LoVo (cell line): Measurements from ENCODE around the gene TTN.

Experiments used
- DNase-seq: peaks from one replicate; pipeline ENCODE4 v3.0.0-alpha.2; 2016; ENCODE audit warnings: low spot score

Gene TTN

DNA sequence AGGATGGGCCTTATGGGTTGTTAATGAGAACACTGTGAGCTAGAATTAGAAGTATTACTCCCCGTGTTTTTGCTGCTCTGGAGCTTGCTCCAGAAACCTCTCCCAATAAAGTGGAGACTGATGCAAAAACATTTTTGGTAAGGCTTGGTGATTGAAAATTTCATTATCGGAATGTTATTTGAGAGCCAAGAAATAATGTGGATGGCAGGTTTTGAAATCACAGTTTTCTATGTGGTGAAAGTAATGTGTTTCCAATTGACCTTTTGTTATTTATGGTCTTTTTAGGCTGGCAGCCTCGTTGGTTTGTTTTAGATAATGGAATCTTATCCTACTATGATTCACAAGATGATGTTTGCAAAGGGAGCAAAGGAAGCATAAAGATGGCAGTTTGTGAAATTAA is 321.9 kb downstream of the TTN start:
- no peak for DNase-seq

DNA sequence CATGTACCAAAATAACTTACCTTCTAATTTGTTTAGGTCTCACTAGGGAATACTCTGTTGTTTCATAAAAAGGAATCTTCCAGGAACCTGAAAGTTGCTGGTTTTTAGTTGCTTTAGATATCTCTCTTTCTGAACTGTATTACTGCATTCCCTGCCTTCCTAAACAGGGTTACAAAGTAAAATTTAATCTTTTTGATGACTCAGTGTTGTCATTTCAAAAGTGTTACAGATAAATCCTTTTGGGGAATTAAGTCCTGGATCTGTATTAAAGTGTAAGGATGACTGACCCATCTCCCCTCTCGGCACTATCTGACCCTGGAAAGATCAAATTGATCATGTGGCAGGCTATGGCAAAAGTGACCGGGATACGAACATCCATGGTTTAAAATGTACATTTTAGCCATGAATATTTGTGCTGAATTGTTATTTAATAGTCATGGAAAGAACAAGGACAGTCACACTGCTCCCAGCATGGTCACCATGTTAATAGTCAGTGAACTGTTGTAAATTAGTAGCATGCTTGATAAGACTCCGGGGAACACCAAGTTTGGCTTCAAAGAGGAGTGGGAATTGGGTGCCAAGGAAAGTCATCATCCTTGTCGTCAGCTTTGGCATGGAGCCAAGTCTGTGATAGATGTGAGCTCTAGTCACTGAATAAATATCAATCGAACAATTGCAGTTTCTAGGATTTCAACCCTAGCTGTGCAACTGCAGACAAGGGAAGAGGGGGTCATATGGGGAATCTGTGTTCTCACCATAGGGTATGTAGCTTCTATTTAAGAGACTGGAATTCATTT is 322.8 kb downstream of the TTN start:
- DNase-seq = no peak

DNA sequence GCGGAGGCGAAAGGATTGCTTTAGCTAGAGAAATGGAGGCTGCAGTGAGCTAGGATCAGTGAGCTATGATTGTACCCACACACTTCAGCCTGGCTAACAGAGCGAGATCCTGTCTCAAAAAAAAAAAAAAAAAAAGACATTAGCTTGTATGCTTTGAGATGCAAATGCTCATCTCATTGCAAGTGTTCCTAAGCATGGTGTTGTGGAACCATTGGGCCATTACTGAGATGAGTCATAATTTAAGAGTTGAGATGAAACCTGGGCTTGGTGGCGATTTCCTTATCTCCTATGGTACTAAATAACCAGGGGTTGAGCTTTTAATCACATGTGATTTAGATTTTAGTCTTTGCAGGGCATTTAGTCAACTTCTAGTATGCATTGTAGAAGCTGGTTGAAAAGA is 324.8 kb downstream of the TTN start:
- DNase-seq = no peak

DNA sequence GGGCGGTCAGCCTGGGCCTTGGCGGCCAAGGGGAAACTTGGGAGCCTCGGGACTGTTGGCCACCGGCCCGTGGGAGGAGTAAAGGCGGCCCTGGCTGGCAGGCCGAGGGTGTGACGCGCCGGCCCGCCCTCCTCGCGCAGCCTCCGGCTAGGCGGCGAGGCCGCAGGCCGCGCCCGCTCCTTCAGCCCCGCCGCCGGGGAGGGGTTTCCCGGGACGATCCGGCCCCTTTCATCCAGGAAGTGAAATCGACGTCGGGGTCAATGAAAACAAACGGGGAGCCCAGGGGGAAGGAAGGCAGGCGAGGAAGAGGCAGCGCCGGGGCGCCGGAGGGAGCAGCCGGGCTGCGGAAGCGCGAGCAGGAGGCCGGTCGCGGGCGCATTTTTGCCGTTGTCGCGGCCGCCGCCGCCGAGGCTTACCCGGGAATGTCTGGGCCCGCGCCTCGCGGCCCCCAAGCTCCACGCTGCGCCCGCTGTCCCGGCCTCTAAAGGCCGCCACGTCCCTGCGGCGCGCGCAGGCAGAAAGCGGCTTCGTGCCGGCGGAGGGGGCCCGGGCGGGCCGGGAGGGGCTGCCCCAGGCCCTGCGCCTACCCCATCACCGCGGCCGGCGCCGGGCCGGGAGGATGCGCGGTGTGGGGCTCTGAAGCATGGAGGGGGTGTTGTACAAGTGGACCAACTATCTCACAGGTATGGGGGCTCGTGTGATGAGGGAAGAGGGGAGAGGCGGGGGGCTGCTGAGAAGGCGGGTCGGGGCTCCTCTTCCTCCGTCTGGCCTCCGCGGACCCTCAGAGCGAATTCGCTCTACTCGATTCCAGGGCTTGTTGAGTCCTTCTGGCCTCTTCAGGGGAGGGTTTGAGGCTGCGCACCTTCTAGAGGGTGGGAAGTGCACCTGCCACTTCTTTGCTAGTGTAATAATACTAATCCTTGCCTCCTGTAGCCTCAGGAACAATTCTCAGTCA is 326.7 kb downstream of the TTN start, which contains the start of gene PLEKHA3:
TSS of gene PLEKHA3 (plus strand) at position 231 of the 955 bp plus-strand sequence. CDS start at position 644, 413 bp downstream.
- DNase-seq = peak; percentile 96

DNA sequence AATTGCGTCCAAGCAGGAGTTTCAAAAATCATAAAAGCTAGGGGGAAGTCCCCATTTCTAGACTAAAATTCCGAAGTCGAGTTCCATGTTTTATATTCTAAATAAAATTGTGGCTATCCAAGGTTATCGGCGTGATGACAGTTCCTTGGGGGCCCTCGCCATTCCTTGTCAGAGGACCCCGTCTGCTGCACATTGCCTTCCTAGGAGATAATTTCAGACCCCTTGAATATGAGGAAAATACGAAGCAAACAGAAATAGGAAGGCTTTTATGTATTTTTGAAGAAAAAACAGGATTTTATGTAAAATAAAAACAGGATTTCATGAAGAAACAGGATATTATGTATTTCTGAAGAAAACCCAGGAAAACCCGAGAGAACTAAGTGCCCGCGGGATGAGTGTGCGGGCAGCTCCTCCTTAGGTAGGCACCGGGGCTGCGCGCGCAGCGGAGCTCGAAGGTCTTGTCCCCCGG is 327.4 kb downstream of the TTN start:
- no peak for DNase-seq

DNA sequence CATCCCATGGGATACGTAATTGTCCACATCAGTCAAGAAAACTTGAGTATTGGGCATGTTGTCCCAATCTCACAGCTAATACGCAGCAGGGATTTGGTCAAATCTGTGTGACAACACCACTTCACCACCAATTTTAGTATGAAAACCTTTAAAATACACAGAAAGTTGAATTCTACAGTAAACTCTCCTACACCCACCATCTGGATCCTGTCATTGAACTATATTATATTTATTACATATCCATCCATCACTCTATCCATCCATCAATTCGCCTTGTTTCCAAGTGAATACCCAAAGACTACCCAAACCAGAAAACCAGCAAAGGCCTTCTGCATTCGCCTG is 328.0 kb downstream of the TTN start:
- no peak for DNase-seq

DNA sequence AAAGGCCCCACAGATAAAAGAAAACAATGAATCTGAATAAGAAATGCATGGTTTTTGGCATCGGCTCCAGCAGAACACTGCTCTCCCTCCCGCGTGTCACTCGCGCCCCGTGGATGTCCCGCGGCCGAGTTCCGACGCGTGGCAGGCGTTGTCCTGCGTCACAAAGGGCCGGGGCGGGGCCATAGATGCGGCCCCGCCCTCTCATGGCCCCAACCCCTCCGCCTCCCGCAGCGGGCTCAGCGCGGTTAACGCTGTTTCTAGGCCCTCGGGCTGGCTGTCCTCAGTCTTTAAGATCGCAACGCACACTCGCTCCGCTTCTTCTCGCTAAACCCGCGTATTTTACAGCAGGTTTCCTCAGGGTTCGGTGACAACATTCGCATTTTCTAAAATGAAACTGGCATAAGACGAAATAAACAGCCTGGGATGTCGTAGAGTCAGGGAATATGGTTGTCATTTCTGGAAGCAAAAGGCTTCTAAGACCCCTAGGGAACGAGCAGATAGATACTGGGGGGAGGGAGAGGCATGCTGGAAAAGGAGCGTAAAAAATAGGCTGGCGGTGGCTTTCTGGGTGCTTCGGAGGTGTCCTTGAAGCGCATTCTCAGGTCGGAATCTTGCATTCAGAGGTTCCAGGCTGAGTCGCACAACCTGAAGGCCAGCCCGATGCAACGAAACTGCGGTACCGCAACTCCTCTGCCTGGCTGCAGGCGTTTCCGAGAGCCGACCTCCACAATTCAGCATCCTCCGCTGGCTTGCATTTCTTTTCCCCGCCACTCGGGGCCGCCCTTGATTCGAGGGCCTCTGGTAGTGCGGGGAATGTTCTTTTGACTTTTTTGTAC is 328.6 kb downstream of the TTN start, which contains the start of gene FKBP7:
TSS of gene FKBP7 (minus strand) at position 162 of the 836 bp plus-strand sequence. CDS start at position 61, 101 bp downstream.
- peak; percentile 75 for DNase-seq

DNA sequence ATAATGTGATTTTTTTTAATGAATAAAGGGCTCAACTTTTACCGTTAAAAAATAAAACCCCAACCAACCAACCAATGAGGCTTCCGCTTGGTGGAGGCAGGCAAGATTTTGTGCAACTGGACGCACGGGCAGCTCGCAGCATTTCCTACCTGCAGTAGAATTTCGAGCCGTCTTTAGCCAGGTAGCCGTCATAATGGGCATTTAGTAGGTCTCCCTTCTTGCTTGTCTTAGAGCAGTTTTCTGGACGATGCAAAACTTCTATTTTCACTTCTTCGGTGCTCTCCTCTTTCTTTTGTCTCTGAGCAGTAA is 329.1 kb downstream of the TTN start:
- peak; percentile 31 for DNase-seq

DNA sequence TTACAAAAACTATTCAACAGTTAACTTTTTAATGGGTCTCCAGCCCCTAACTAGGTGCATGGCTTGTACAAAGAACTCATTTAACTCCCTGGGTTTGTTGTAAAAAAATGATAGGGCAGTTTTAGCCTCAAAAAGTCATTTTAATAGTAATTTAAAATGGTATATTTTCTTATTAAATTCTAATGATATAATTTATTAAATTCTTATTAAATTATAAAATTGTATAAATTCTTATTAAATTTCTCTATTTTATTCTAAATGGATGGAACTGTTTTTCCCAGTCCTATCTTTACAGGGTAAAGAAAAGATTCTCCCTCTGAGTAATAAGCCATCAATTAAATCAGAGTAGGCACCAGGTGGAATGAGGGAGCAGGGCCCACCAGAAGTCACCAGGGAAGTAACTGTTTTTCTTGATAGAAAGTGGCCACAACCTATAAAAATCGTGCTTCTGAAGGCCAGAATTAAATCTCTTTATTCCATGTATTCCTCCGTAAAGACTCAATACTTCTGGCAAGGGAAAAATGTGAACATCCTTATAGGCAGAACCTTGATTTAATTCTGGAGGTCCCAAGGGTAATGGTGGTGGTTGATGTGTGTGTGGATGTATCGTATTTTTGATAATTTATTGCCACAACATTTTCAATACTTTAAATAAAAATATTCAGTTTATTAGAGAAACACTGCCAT is 329.6 kb downstream of the TTN start:
- no peak for DNase-seq

DNA sequence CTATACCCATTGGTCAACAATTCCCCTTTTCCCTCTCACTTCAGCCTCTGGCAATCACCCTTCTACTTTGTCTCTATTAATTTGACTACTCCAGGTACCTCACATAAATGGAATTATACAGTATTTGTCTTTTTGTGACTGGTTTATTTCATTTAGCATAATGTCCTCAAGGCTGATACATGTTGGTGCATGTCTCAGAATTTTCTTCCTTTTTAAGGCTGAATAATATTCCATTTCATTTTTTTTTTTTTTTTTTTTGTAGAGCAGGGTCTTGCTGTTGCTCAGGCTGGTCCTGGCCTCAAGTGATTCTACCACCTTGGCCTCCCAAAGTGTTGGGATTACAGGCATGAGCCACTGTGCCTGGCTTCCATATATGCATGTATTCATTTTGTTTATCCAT is 330.7 kb downstream of the TTN start:
- DNase-seq = no peak
